ENCODE results near the gene JUNB.

DNA sequence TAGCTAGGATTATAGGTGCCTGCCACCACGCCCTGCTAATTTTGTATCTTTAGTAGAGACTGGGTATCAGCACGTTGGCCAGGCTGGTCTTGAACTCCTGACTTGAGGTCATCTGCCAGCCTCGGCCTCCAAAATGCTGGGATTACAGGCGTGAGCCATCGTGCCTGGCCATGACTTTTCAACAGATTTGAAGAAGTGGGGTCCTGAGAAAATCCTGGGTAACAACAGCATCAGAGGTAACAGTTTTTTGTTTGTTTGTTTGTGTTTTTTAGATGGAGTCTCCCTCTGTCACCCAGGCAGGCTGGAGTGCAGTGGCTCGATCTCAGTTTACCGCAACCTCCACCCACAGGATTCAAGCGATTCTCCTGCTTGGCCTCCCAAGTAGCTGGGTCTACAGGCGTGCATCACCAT lies 3.7 kb downstream of the JUNB start:
- TF ChIP-seq POLR2A (IDR thresholded peaks at IDR 0.05; ENCODE audit: low read depth, low read length) (no peak), POLR2AphosphoS5 (IDR thresholded peaks at IDR 0.05; ENCODE audit: low read depth, low read length) (no peak)
